Glutamatergic neuron (in vitro differentiated cells): ENCODE data around the gene ST3GAL6. TPM values are rescaled to one million over a fixed set of nuclear protein-coding genes. Genes with fewer than 3 reads are reported as not detected.
A peak's percentile ranks its signal among the peaks of the same experiment; 100 is the strongest.

Experiments used
- DNase-seq: peaks from one replicate; pipeline ENCODE4 v3.0.0; 2022
- H3K27ac Mint-ChIP-seq: one replicate; pipeline ENCODE4 v1.8.0; 2020; ENCODE audit warnings: mild to moderate bottlenecking, mixed read lengths, inconsistent platforms; ENCODE audit not compliant: unreplicated experiment
- H3K27me3 Mint-ChIP-seq: one replicate; pipeline ENCODE4 v1.8.0; 2020; ENCODE audit warnings: mild to moderate bottlenecking, moderate library complexity, mixed read lengths, inconsistent platforms; ENCODE audit not compliant: unreplicated experiment
- H3K36me3 Mint-ChIP-seq: one replicate; pipeline ENCODE4 v1.8.0; 2020; ENCODE audit warnings: mild to moderate bottlenecking, mixed read lengths, inconsistent platforms; ENCODE audit not compliant: unreplicated experiment
- H3K4me1 Mint-ChIP-seq: one replicate; pipeline ENCODE4 v1.8.0; 2020; ENCODE audit warnings: mild to moderate bottlenecking, low read depth, mixed read lengths, inconsistent platforms; ENCODE audit not compliant: unreplicated experiment
- H3K4me3 Mint-ChIP-seq: one replicate; pipeline ENCODE4 v1.8.0; 2020; ENCODE audit warnings: mild to moderate bottlenecking, mixed read lengths, inconsistent platforms; ENCODE audit not compliant: unreplicated experiment
- H3K9me3 Mint-ChIP-seq: one replicate; pipeline ENCODE4 v1.8.0; 2020; ENCODE audit warnings: mild to moderate bottlenecking, moderate library complexity, mixed read lengths, inconsistent platforms; ENCODE audit not compliant: unreplicated experiment
- total RNA-seq: library from RNA; stranded (reverse); fragmentation: NEBNext Ultra II Directional; extraction: Animal tissue kit (Norgen Biotek cat#: 25700); gene quantifications from one replicate; pipeline ENCODE4 v1.2.1, GENCODE V29; 2021; ENCODE audit not compliant: unreplicated experiment
- TF ChIP-seq, protein P1 (sequence below): fragments of 200-600 bp; sonication (generic); IDR thresholded peaks from one replicate; pipeline ENCODE4 v1.5.0; 2021; ENCODE audit not compliant: partially characterized antibody, unreplicated experiment

Gene ST3GAL6
- total RNA-seq, 1 donor from 2014 or later = 52.9 TPM

DNA sequence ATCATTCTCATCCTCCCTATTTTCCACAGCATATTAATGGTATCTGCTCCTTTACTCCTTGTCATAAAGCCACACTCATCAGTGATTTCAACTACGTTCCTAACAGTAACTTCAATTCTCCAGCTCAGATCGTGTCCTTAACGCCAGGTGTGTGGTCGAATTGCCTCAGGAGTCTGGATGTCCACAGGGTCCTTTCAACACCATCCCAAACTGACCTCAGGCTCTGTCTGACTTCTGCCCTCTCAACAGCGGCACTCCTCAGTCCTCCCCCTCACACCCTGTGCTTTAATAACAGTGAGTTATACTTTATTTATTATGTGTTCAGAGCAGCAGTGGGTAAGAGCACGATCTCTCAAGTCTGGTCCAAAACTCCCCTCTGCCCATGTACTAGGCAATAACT is 42.4 kb downstream of the ST3GAL6 start:
- Mint-ChIP-seq H3K9me3 (no peaks in the 10 kb centered on the region), H3K4me3 (no peak overlapping the region), H3K27me3 (no peaks in the 10 kb centered on the region), H3K36me3 (peaks cover 5% of the 10 kb centered on the region), H3K4me1 (peaks cover 2% of the 10 kb centered on the region), H3K27ac (no peak overlapping the region)
- no peak for DNase-seq
- TF ChIP-seq, protein P1, sequence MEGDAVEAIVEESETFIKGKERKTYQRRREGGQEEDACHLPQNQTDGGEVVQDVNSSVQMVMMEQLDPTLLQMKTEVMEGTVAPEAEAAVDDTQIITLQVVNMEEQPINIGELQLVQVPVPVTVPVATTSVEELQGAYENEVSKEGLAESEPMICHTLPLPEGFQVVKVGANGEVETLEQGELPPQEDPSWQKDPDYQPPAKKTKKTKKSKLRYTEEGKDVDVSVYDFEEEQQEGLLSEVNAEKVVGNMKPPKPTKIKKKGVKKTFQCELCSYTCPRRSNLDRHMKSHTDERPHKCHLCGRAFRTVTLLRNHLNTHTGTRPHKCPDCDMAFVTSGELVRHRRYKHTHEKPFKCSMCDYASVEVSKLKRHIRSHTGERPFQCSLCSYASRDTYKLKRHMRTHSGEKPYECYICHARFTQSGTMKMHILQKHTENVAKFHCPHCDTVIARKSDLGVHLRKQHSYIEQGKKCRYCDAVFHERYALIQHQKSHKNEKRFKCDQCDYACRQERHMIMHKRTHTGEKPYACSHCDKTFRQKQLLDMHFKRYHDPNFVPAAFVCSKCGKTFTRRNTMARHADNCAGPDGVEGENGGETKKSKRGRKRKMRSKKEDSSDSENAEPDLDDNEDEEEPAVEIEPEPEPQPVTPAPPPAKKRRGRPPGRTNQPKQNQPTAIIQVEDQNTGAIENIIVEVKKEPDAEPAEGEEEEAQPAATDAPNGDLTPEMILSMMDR = no peak

DNA sequence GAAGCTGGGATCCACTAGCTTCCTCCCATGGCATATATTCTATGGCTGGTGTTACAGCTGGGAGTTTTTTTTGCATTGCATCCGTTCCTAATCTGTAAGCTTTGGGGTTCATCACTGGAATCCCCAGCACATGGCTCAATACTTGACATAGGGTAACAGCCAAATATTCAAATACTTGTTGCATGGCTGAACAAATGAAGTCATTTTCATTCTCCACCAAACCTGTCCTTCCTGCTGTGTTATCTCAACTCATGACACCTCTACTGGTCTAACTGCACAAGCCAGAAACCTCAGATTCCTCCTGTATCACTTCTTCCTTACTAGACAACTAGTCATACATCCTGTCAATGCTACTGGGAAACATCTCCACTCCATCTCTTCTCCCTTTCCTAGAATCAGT is 43.4 kb downstream of the ST3GAL6 start:
- no peaks in the 10 kb centered on the region for H3K9me3 Mint-ChIP-seq
- H3K4me1 Mint-ChIP-seq = peaks cover 2% of the 10 kb centered on the region
- TF ChIP-seq, protein P1 = no peak

DNA sequence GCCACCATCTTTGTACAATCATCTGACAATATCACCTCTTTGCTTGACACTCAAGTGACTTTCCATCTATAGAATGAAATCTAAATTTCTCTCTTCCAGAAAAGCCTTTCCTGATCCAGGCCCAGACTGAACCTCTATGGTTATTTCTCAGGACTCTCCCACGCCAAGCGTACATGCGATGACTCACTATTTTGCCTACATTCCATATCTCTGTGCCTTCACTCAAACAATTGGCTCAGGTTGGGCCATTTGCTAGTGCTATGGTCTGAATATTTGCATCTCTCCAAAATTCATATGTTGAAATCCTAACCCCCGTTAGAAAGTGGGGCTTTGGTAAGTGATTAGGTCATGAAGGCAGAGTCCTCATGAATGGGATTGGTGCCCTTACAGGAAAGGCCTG is 43.9 kb downstream of the ST3GAL6 start:
- DNase-seq = no peak
- Mint-ChIP-seq H3K36me3 (peaks cover 5% of the 10 kb centered on the region), H3K4me1 (peaks cover 2% of the 10 kb centered on the region), H3K9me3 (no peaks in the 10 kb centered on the region), H3K4me3 (no peak overlapping the region), H3K27ac (no peak overlapping the region), H3K27me3 (no peaks in the 10 kb centered on the region)
- TF ChIP-seq, protein P1 = no peak

More for the DNA sequence above, 43.4 kb downstream of the ST3GAL6 start:
- Mint-ChIP-seq H3K4me3 (no peak overlapping the region), H3K36me3 (peaks cover 5% of the 10 kb centered on the region), H3K27me3 (no peaks in the 10 kb centered on the region), H3K27ac (peak overlapping the region; percentile 24)
- no peak for DNase-seq

DNA sequence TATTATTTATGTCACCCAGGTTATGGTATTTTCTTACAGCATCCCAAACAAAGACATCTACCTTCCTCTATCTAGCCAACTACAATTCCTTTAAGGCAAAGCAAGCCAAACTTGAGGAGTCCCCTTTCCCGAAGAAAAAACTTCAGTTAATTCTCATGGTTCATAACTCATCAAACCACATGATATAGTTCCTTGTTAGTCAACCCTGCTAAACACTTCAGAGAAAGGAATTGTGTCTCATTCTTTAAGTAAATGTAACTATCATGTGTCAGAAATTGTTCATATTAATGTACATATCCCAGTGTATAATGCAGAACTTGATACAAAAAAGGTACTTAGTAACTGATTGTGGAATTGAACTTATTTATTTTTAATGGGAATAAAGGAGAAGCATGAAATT is 44.4 kb downstream of the ST3GAL6 start:
- DNase-seq = no peak
- Mint-ChIP-seq H3K4me1 (peaks cover 2% of the 10 kb centered on the region), H3K36me3 (peaks cover 5% of the 10 kb centered on the region), H3K27ac (no peak overlapping the region), H3K27me3 (no peaks in the 10 kb centered on the region), H3K9me3 (no peaks in the 10 kb centered on the region), H3K4me3 (no peak overlapping the region)
- TF ChIP-seq, protein P1 = no peak

DNA sequence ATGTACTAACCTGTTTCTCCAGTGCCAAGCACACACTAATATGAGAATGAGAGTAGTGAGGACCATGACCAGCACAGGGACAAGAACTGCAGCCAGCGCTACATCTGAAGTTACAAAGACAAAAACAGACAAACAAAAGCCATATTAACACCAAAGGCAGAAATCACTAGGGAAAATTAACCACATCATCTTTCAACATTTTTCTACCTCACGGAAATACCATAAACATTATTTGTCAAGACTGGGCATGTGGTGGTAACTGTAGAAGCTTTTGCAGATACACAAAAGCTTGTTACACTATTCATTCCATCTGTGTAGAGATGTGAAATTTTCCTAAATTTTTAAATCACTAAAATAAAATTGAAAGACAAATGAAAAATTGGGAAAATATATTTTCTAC is 44.9 kb downstream of the ST3GAL6 start:
- Mint-ChIP-seq H3K27me3 (no peaks in the 10 kb centered on the region), H3K27ac (no peak overlapping the region), H3K9me3 (no peaks in the 10 kb centered on the region), H3K4me3 (no peak overlapping the region), H3K4me1 (peaks cover 2% of the 10 kb centered on the region), H3K36me3 (peaks cover 5% of the 10 kb centered on the region)
- TF ChIP-seq, protein P1 = no peak
- no peak for DNase-seq
